Measurements from ENCODE around the gene M6PR.
"Not testable (repeated sequence)": the region's sequence is repeated elsewhere in the genome, so short reads cannot be mapped to it uniquely, and the experiment has no call there.

DNA sequence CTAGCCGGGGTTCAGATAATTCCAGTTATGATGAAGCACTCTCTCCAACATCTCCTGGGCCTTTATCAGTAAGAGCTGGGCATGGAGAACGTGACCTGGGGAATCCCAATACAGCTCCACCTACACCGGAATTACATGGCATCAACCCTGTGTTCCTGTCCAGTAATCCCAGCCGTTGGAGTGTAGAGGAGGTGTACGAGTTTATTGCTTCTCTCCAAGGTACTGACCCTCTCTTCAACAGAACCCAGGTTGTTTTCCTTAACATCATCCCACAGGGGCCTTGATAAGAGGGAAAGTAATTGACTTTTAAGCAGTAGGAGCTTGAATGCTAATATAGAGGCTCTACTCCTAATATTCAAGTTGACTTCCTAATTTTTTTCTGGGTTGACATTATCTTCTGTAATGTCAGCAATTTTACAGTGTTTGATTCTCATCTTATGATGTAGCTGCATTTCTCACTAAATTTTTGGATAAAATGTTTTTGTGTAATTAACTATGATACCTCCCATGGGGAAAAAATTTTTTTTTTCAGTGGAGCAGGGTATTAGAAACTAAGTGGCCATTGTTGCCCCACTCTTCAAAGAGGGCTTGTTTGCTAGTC lies 11.5 kb downstream of the M6PR start:
- not testable (repeated sequence) for TF ChIP-seq EP300 (IDR thresholded peaks at IDR 0.05; ENCODE audit: borderline replicate concordance); CEBPB (IDR thresholded peaks at IDR 0.05); TCF12 (IDR thresholded peaks at IDR 0.05; ENCODE audit: low read depth); TAF1 (IDR thresholded peaks at IDR 0.05; ENCODE audit: low read depth); RAD21 (IDR thresholded peaks at IDR 0.05; ENCODE audit: low read depth); USF1 (IDR thresholded peaks at IDR 0.05); TEAD4 (IDR thresholded peaks at IDR 0.05); FOXM1 (IDR thresholded peaks at IDR 0.05; ENCODE audit: borderline replicate concordance, low read depth); CREB1 (IDR thresholded peaks at IDR 0.05; ENCODE audit: low read depth); MAX (IDR thresholded peaks at IDR 0.05); YY1 (IDR thresholded peaks at IDR 0.05; ENCODE audit: low read depth); NFIC (IDR thresholded peaks at IDR 0.05)
- TF ChIP-seq, protein P1, sequence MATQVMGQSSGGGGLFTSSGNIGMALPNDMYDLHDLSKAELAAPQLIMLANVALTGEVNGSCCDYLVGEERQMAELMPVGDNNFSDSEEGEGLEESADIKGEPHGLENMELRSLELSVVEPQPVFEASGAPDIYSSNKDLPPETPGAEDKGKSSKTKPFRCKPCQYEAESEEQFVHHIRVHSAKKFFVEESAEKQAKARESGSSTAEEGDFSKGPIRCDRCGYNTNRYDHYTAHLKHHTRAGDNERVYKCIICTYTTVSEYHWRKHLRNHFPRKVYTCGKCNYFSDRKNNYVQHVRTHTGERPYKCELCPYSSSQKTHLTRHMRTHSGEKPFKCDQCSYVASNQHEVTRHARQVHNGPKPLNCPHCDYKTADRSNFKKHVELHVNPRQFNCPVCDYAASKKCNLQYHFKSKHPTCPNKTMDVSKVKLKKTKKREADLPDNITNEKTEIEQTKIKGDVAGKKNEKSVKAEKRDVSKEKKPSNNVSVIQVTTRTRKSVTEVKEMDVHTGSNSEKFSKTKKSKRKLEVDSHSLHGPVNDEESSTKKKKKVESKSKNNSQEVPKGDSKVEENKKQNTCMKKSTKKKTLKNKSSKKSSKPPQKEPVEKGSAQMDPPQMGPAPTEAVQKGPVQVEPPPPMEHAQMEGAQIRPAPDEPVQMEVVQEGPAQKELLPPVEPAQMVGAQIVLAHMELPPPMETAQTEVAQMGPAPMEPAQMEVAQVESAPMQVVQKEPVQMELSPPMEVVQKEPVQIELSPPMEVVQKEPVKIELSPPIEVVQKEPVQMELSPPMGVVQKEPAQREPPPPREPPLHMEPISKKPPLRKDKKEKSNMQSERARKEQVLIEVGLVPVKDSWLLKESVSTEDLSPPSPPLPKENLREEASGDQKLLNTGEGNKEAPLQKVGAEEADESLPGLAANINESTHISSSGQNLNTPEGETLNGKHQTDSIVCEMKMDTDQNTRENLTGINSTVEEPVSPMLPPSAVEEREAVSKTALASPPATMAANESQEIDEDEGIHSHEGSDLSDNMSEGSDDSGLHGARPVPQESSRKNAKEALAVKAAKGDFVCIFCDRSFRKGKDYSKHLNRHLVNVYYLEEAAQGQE (IDR thresholded peaks at IDR 0.05; ENCODE audit: low read depth): peak; percentile 71
